GM18526 (cell line): ENCODE data around the gene RNASE3.

Source experiments
- POLR2A ChIP-seq: IDR thresholded peaks from 3 replicates; pipeline ENCODE4 v1.6.1; 2011; ENCODE audit not compliant: insufficient read length; ENCODE audit errors: extremely low read depth

RNASE3 gene

GRCh38 chr14:20905676-20906075, 14.5 kb downstream of the RNASE3 start:
- TF ChIP-seq POLR2A = no peak

- no peak for TF ChIP-seq POLR2A
These were observed 16.0 kb downstream of the RNASE3 start for GRCh38 chr14:20907214-20907613.

- TF ChIP-seq POLR2A = no peak
These were observed 43.1 kb downstream of the RNASE3 start for GRCh38 chr14:20934148-20934762.

- no peak for TF ChIP-seq POLR2A
These were observed 44.3 kb downstream of the RNASE3 start for GRCh38 chr14:20935303-20935984.
